ENCODE data around the gene TAF1C. TPM values are rescaled to one million over a fixed set of nuclear protein-coding genes. Genes with fewer than 3 reads are reported as not detected.

The TAF1C gene
- polyA plus RNA-seq, 1 of the 3 experiments (the other 2 are of a cell fraction) = 49.3 TPM

GRCh38 chr16:84212154-84212553 is 25.3 kb upstream of the TAF1C start:
- Histone ChIP-seq H4K20me1 (ENCODE audit: insufficient read depth) (no peaks in the 10 kb centered on the region), H3K9me3 (no peaks in the 10 kb centered on the region), H3K9ac (no peak overlapping the region), H2AFZ (ENCODE audit: low read depth) (no peak overlapping the region), H3K4me3 (ENCODE audit: low read depth in 2 of 2, low read length in 1 of 2) (no peak overlapping the region), H3K79me2 (ENCODE audit: insufficient read depth) (no peaks in the 10 kb centered on the region), H3F3A (replicated peaks; ENCODE audit: insufficient read depth) (no peaks in the 10 kb centered on the region), H3K27me3 (ENCODE audit: insufficient read depth) (no peaks in the 10 kb centered on the region), H3K27ac (ENCODE audit: low read depth in 2 of 2, low read length in 1 of 2) (no peak overlapping the region), H3K9me2 (no peaks in the 10 kb centered on the region), H3K4me2 (no peak overlapping the region), H3K36me3 (replicated peaks in 1 of 2; ENCODE audit: control insufficient read depth in 1 of 2, insufficient read depth in 2 of 2, low read length in 1 of 2) (no peaks in the 10 kb centered on the region), H3K4me1 (ENCODE audit: control insufficient read depth in 1 of 2, insufficient read depth in 2 of 2, low read depth in 1 of 2, low read length in 1 of 2) (peaks cover 0 to 14% of the 10 kb centered on the region in 2 experiments; a peak in 1 of 4 replicates)
- CTCF ChIA-PET = no interaction called here
- no peak for DNase-seq
- POLR2A ChIA-PET = no interaction called here
- TF ChIP-seq NFIC (IDR thresholded peaks at IDR 0.05; ENCODE audit: borderline replicate concordance) (no peak), TCF12 (IDR thresholded peaks at IDR 0.05) (no peak), FOXJ3 (CRISPR knock-in tag; IDR thresholded peaks at IDR 0.05) (no peak), USF1 (IDR thresholded peaks at IDR 0.05; ENCODE audit: borderline replicate concordance, low read depth) (no peak)
- 61% methylated on average over 4 of the region's 4 CpGs for WGBS (ENCODE audit: low lambda C conversion rate)

GRCh38 chr16:84209989-84210388 is 23.1 kb upstream of the TAF1C start:
- no peaks in the 10 kb centered on the region for H3F3A ChIP-seq (replicated peaks; ENCODE audit: insufficient read depth)
- no peaks in the 10 kb centered on the region for H3K9me2 ChIP-seq
- no peak overlapping the region for H3K4me2 ChIP-seq
- H2AFZ ChIP-seq (ENCODE audit: low read depth) = no peak overlapping the region
- ChIA-PET POLR2A (no interaction called here), CTCF (interaction anchor here (1.5 kb wide), 1 partner anchor 20 kb away, joined by 3 read pairs; no protein-coding TSS in a partner anchor)
- H3K27me3 ChIP-seq (ENCODE audit: insufficient read depth) = no peaks in the 10 kb centered on the region
- no peak overlapping the region for H3K27ac ChIP-seq (ENCODE audit: low read depth in 2 of 2, low read length in 1 of 2)
- no peaks in the 10 kb centered on the region for H3K36me3 ChIP-seq (replicated peaks in 1 of 2; ENCODE audit: control insufficient read depth in 1 of 2, insufficient read depth in 2 of 2, low read length in 1 of 2)
- TF ChIP-seq RXRA (IDR thresholded peaks at IDR 0.05; ENCODE audit: borderline replicate concordance, low read depth) = no peak
- no peak for TF ChIP-seq POLR2AphosphoS5 (IDR thresholded peaks at IDR 0.05; ENCODE audit: low read depth, low read length)
- TF ChIP-seq CTCF (IDR thresholded peaks at IDR 0.05) = peak; percentile 34; the same call in 1 of the 2 replicates
- no peaks in the 10 kb centered on the region for H3K9me3 ChIP-seq
- no peak overlapping the region for H3K4me3 ChIP-seq (ENCODE audit: low read depth in 2 of 2, low read length in 1 of 2)
- H3K9ac ChIP-seq = no peak overlapping the region
- 58% methylated on average over 2 of the region's 2 CpGs for WGBS (ENCODE audit: low lambda C conversion rate)
- no peaks in the 10 kb centered on the region for H4K20me1 ChIP-seq (ENCODE audit: insufficient read depth)
- no peaks in the 10 kb centered on the region for H3K79me2 ChIP-seq (ENCODE audit: insufficient read depth)
- no peak for DNase-seq
- H3K4me1 ChIP-seq (ENCODE audit: control insufficient read depth in 1 of 2, insufficient read depth in 2 of 2, low read depth in 1 of 2, low read length in 1 of 2) = peaks cover 0 to 7% of the 10 kb centered on the region in 2 experiments; a peak in 1 of 4 replicates

- H4K20me1 ChIP-seq (ENCODE audit: insufficient read depth) = no peaks in the 10 kb centered on the region
- H2AFZ ChIP-seq (ENCODE audit: low read depth) = no peak overlapping the region
- H3K9ac ChIP-seq = no peak overlapping the region
- H3F3A ChIP-seq (replicated peaks; ENCODE audit: insufficient read depth) = no peaks in the 10 kb centered on the region
- H3K4me3 ChIP-seq (ENCODE audit: low read depth in 2 of 2, low read length in 1 of 2) = no peak overlapping the region
- H3K79me2 ChIP-seq (ENCODE audit: insufficient read depth) = no peaks in the 10 kb centered on the region
- no peak overlapping the region for H3K4me2 ChIP-seq
- ChIA-PET POLR2A (no interaction called here), CTCF (interaction anchor here (1.9 kb wide), 1 partner anchor 21 kb away, joined by 7 read pairs; the partner anchor contains the start of gene TAF1C)
- H3K27ac ChIP-seq (ENCODE audit: low read depth in 2 of 2, low read length in 1 of 2) = no peak overlapping the region
- no peaks in the 10 kb centered on the region; a peak in 1 of 4 replicates for H3K4me1 ChIP-seq (ENCODE audit: control insufficient read depth in 1 of 2, insufficient read depth in 2 of 2, low read depth in 1 of 2, low read length in 1 of 2)
- H3K9me2 ChIP-seq = no peaks in the 10 kb centered on the region
- H3K36me3 ChIP-seq (replicated peaks in 1 of 2; ENCODE audit: control insufficient read depth in 1 of 2, insufficient read depth in 2 of 2, low read length in 1 of 2) = no peaks in the 10 kb centered on the region
- 68% methylated on average over 5 of the region's 8 CpGs for WGBS (ENCODE audit: low lambda C conversion rate)
- no peaks in the 10 kb centered on the region for H3K27me3 ChIP-seq (ENCODE audit: insufficient read depth)
- no peak for DNase-seq
- H3K9me3 ChIP-seq = no peaks in the 10 kb centered on the region
- no peak for TF ChIP-seq TCF12 (IDR thresholded peaks at IDR 0.05)
- TF ChIP-seq NRF1 (IDR thresholded peaks at IDR 0.05; ENCODE audit: low read depth, low read length) = no peak
- no peak for TF ChIP-seq RXRA (IDR thresholded peaks at IDR 0.05; ENCODE audit: borderline replicate concordance, low read depth)
- TF ChIP-seq SIN3A (IDR thresholded peaks at IDR 0.05; ENCODE audit: borderline replicate concordance, low read depth, low read length) = no peak
- no peak for TF ChIP-seq GATA2 (CRISPR knock-in tag; IDR thresholded peaks at IDR 0.05)
- TF ChIP-seq YY1 (IDR thresholded peaks at IDR 0.05; ENCODE audit: low read depth) = no peak
- no peak for TF ChIP-seq MEF2A (IDR thresholded peaks at IDR 0.05; ENCODE audit: borderline replicate concordance, low read depth)
- TF ChIP-seq CTCF (IDR thresholded peaks at IDR 0.05) = no peak
- no peak for TF ChIP-seq MXI1 (IDR thresholded peaks at IDR 0.05; ENCODE audit: low read depth, low read length)
- no peak for TF ChIP-seq TEAD4 (IDR thresholded peaks at IDR 0.05; ENCODE audit: borderline replicate concordance, insufficient read depth)
- TF ChIP-seq FOXM1 (IDR thresholded peaks at IDR 0.05; ENCODE audit: low read depth) = no peak
- TF ChIP-seq JUND (IDR thresholded peaks at IDR 0.05) = no peak
Measured at GRCh38 chr16:84207879-84208278, 21.0 kb upstream of the TAF1C start.
